Vagina (tissue), 2 donors: ENCODE measurements around the gene DSE.

Experiments
- CTCF ChIP-seq, 3 experiments: fragments of 450-650 bp in 2 of 3; fragments of 200-600 bp in 1 of 3; sonication (generic) in 1 of 3; IDR thresholded peaks; one replicate each; pipeline ENCODE4 v1.5.1; 2017 to 2019; ENCODE audit warnings: antibody characterized with exemption in 3 of 3, mild to moderate bottlenecking in 2 of 3, moderate library complexity in 2 of 3
- POLR2A ChIP-seq, 2 donors: fragments of 450-650 bp; IDR thresholded peaks; one replicate each; pipeline ENCODE4 v1.6.1; 2017; ENCODE audit warnings: antibody characterized with exemption in 2 of 2, mild to moderate bottlenecking in 2 of 2, moderate library complexity in 2 of 2
- POLR2AphosphoS5 ChIP-seq, 2 donors: sonication (generic); formaldehyde crosslinking; IDR thresholded peaks; one replicate each; pipeline ENCODE4 v1.9.0; 2017; ENCODE audit warnings: antibody characterized with exemption in 2 of 2, mild to moderate bottlenecking in 2 of 2, low read depth in 1 of 2; ENCODE audit not compliant: insufficient read depth in 1 of 2

- TF ChIP-seq CTCF (IDR thresholded peaks at IDR 0.05): no peak
- TF ChIP-seq POLR2A (IDR thresholded peaks at IDR 0.05): no peak
- no peak for TF ChIP-seq POLR2AphosphoS5 (IDR thresholded peaks at IDR 0.05; ENCODE audit: insufficient read depth in 1 of 2, low read depth in 1 of 2)
Measured at GRCh38 chr6:116405138-116405537, 34.4 kb downstream of the DSE start.
